Ramos (cell line): Measurements from ENCODE around the gene RAB3D.
"Not testable (repeated sequence)": the region's sequence is repeated elsewhere in the genome, so short reads cannot be mapped to it uniquely, and the experiment has no call there.

Source experiments
- in situ Hi-C: fragments of 300-500 bp; cut with MboI; formaldehyde crosslinking; loops from one replicate; pipeline ENCODE4 v1.14.3; 2022; ENCODE audit warnings: low sequenced_read_pairs; ENCODE audit not compliant: unreplicated experiment

Gene RAB3D

DNA sequence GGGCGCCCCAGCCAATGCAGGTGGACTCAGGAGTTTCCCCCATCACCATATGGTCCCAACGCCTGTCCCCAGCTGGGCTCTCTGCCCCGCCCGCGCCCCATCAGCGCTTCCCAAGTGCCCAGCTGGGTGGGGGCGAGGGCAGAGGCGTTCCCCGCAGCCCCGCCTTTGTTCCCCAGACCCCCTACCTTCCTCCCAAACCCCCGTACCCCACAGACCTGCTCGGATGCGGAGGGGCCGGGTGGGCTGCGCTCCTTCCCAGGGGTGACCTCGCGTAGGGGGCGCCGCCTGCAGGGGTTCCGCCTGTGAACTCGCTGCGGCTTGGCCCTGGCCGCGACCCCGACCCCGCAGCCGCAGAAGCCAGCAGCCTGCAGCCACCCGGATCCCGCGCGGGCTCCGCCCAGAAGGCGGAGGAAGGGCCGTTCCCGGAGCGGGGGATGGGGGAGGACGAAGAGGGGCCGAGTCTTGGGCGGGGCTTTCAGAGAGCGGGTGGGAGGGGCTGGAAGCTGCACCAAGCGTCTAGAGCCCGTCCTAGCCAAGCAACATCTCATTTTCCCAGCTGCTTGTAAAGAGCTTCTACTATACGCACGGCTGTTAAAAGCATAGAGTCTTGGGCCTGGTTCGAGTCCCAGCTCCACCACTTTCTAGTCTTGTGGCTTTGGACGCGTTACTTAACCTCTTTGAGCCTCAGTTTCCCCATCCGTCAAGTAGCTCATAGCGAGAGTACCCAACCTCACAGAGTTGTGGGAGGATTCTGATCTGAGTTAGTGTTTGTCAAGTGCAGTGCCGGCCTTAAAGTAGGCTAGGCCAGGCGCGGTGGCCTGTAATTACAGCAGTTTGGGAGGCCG lies at the start of gene RAB3D:
Gene RAB3D, minus strand, starts transcription at position 404 of the 845 bp plus-strand sequence. CDS start 2,258 bp downstream, outside the sequence.
- in situ Hi-C loops: no loop called here

DNA sequence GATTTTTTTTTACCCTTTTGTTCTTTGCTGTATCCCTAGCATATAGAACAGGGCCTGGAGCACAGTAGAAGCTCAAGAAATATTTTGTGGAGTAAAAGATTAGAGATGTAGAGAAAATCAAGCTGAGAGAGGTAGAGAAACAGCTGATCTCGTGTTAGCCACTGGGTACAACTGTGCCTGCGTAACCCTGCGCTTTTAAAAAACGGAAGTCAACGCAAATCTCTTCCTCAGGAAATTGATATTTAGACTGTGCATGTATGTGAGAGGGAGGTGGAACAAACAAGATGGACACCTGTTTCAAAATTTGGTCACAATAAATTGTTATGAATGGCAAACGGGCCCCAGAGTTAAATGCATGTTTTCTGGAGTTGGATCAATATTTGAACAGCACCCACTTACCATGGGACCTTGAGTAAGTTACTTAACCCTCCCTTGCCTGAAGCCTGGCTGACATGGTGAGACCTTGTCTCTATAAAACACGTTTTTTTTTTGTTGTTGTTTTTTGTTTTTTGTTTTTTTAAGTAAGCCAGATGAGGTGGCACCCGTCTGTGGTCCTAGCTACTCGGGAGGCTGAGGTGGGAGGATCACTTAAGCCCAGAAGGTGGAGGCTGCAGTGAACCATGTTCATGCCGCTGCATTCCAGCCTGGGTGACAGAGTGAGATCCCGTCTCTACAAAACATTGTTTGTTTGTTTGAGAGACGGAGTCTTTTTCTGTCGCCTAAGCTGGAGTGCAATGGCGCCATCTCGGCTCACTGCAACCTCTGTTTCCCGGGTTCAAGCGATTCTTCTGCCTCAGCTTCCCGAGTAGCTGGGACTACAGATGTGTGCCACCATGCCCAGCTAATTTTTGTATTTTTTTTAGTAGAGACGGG lies 47.9 kb upstream of the RAB3D start:
- in situ Hi-C loops: no loop called here

GRCh38 chr19:11384778-11385129 lies 45.3 kb upstream of the RAB3D start:
- in situ Hi-C loops: no loop called here

GRCh38 chr19:11383706-11384048 lies 44.2 kb upstream of the RAB3D start:
- in situ Hi-C loops: no loop called here

- in situ Hi-C loops: no loop called here
Measured at GRCh38 chr19:11382898-11383705, 43.6 kb upstream of the RAB3D start.

DNA sequence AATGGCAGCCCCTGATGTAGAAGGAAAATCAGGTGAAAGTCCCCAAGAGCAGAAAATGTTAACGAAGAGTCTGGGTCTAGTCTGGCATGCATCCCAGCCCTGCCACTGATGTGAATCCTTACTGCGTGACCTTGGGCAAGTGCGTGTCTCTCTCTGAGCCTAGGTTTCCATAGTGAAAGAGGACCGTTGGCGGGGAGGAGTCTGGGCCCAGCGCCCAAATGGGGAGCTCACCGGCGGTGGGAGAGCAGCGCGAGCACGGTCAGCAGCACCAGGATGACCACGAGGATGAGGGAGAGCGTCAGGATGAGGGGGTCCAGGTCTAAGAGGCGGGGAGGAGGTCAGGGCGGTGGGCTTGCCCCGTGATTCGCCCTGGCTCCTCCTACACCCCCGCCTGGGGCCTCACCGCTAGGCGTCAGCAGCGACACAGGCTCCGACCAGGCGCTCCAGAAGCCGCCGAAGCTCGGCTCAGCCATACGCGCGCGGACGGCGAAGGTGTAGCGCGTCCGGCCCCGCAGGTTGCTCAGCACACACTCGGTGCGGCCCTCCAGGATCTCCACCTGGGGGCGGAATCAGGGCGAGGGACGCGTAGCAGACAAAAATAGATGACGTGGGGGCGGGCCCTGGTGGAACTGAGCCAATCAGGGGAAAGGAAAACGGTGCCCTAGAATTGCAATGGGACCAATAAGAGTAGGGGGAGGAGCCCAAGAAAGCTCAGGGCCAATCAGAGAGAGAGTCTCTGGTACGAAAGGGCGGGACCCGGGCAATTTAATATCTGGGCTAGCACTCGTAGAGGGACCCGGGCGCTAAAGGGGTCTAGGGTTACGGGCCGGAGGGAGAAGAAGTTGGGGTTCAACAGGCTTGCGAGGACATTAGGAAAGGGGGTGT lies 41.4 kb upstream of the RAB3D start:
- in situ Hi-C loops: no loop called here

DNA sequence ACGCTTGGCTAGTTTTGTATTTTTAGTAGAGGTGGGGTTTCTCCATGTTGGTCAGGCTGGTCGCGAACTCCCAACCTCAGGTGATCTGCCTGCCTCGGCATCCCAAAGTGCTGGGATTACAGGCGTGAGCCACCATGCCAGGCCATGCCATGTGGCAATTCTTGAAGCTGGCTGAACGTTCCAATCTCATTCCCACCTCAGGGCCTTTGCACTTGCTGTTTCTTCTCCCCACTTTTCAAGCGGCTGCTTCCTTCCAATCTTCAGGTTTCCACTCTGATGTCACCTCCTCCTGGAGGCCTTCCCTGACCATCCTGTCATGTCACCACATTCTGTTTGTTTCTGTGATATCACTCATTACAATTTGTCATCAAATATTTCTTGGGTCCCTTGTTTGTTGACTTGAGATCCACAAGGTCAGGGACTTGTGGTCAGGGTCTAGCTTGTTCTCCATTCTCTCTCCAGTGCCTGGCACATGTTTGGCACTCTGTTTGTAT lies 40.4 kb upstream of the RAB3D start:
- in situ Hi-C loops: no loop called here

GRCh38 chr19:11379269-11379845 lies 39.9 kb upstream of the RAB3D start:
- in situ Hi-C loops: not testable (repeated sequence)

DNA sequence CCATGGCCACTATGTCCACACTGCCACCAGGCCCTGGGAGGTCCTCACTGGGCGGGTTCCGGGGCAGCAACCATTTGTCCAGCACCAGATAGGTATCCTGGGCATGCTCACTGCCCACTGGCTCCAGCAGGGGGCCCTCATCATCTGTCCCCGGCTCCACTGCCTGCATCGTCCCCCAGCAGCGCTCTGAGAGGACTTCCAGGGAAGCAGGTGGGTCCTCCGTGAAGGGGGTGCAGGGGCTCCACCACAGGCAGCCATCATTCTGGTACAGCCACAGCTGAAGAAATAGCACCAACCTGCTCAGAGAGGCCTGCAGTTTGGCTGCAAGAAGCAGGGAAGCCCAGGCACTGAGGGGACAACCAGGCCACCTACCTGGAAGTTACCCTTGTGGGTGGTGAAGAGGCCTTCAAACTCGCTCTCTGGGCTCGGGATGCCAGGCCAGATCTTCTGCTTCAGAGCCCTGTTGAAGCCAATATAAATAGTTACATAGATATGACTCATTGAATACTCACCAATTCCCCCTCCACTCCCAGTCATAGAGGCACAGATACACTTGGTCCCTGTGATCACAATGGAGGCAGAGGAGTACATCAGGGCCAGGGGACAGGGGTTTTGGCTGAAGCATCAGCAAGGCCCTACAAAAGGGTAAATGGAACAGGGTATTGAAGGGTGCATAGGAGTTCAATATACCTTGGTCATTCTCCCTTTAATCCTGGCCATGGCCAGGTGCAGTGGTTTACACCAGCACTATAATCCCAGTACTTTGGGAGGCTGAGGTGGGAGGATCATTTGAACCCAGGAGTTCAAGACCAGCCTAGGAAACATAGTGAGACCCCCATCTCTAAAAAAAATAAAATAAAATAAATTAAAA lies 39.1 kb upstream of the RAB3D start:
- in situ Hi-C loops: no loop called here

DNA sequence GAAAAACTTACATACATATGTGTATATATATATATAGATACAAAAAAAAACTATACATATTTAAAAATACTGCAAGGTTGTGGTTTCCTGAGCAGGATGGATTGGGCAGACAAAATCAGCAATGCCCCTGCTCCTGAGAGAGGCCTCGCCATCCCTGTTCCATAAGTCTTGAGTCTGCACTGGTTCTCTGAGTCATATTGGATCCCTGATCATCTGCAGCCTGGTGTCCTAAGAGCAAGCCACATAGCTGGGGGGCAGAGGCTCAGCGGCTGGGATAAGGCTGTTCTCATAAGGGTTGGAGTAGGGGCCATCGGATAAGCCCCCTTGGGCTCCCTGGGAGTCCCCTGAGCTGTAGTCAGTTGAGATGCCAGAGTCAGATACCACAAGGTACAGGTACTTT lies 38.3 kb upstream of the RAB3D start:
- in situ Hi-C loops: no loop called here

DNA sequence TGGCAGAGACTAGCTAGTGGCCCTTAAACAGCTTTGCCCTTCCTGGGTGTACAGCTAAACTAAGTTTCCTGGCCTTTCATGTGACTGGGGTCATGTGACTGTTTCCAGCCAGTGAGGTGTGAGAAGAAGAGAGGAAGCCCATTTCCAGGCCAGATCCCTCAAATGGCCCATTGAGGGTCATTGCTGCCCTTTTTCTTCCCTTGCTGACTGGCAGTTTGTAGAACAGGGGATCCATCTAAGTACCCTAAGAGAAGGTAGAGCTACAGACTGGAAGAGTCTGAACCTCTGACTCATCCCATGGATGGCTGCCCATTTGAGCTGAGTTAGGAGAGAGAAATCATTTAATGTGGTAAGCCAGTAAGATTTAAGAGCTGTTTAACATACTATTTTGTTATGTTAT lies 37.8 kb upstream of the RAB3D start:
- in situ Hi-C loops: no loop called here

DNA sequence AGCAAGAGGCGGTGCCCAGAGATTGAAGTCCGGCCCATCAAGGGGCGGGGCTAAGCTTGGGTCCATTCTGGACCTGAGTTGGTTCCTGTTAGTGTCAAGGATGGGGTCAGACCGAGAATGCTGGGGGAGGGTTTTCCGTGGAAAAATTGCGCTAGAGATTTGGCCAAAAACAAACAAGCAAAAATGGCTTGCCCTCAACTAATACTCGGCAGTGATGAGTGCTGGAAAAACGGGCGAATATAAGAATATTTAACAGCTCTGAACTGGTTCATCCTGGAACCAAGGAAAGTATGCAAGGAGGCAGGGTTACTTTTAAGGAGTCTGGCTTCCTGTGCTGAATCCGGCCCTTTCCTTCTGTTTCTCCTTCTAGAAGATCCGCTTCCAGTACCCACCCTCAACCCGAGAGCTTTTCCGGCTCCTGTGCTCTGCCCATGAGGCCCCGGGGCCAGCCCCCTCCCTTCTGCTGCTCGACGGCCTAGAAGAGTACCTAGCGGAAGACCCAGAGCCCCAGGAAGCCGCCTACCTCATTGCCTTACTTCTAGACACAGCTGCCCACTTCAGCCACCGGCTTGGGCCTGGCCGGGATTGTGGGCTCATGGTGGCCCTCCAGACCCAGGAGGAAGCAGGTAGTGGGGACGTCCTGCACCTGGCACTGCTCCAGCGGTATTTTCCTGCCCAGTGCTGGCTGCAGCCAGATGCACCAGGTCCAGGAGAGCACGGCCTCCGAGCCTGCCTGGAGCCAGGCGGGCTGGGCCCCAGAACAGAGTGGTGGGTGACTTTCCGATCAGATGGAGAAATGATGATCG lies 35.9 kb upstream of the RAB3D start:
- in situ Hi-C loops: no loop called here

- in situ Hi-C loops: no loop called here
Measured at GRCh38 chr19:11374433-11375142, 35.1 kb upstream of the RAB3D start, which contains the start of gene SWSAP1. TSS of gene SWSAP1 (plus strand) at chr19:11374666. CDS start at chr19:11374681, 15 bp downstream.

DNA sequence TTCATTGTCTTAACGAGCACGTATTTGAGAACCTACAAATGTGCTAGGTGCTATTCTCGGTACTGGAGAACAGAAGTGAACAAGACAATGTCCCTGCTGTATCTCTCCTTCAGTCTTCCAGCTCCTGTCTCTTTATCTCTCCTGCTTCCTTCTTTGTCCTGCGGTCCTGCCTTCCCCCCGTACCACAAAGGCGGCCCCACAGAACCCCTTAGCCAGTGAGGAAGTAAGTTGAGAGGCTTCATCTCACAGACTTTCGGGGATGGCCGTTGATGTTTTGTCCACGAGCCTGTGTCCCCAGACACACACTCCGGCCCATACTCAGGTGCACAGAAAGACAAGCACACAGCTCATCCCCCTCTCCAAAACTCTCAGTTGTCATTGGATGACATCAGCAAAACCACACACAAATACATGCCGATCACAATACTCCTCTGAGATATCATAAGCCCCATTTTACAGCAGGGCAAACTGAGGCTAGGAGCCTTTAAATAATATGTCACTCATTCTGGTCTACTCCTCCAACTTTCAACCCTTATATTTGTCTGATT lies 34.5 kb upstream of the RAB3D start:
- in situ Hi-C loops: no loop called here

DNA sequence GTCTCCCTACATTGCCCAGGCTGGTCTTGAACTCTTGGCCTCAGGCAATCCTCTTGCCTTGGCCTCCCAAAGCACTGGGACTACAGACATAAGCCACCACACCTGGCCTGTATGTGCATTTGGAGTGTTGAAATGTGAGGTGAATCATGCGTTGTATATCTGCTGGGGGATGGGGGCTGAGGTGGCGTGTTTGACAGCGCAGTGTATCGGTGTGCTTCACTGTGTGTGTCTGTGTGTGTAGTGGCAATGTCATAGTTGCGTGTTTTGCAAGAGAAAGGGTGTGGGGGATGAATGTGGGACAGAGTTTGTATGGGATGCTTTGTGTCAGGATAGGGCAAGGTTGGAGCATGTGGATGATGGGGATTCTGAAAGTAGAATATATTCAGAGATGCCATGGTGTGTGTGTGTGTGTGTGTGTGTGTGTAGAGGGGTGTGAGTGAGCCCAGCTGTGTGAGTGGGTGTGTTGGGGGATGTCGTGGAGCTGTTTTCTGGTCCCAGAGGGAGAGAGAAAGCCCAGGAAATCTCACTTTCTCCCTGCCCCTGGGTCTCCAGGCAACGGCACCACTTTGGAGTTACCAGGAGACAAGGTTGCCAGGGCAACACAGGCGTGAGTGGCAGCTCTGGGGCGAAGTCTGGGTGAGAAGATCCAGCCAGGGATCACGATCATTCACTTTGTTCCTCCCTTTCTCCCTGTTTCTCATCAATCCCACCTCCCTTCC lies 33.9 kb upstream of the RAB3D start:
- in situ Hi-C loops: no loop called here

- in situ Hi-C loops: no loop called here
Measured at GRCh38 chr19:11370744-11371143, 31.3 kb upstream of the RAB3D start.
